Stimulated activated CD8-positive, alpha-beta memory T cell treated with anti-CD3 and anti-CD28 coated beads, Interleukin-4, amount 100 ng/mL, for 24 hours (primary cell): ENCODE results near the gene DEFB124.

ENCODE experiments used
- DNase-seq: peaks from one replicate; pipeline ENCODE4 v3.0.0-alpha.2; 2020; ENCODE audit warnings: low read depth

The DEFB124 gene

GRCh38 chr20:31425797-31426196, 49.1 kb downstream of the DEFB124 start:
- DNase-seq, result no peak

- no peak for DNase-seq
Measured at GRCh38 chr20:31418307-31418706, 56.6 kb downstream of the DEFB124 start.

GRCh38 chr20:31415653-31416052, 59.3 kb downstream of the DEFB124 start:
- DNase-seq, result no peak
